Activated T-helper 1 cell treated with anti-CD3 and anti-CD28 coated beads, Interleukin-2, amount 50 U/mL, for 16 hours (primary cell): ENCODE results near the gene BEND5.

Source experiments
- DNase-seq, 2 donors: peaks; one replicate each; pipeline ENCODE4 v3.0.0-alpha.2; 2020; ENCODE audit warnings: low read depth in 1 of 2, low spot score in 1 of 2

Gene BEND5

DNA sequence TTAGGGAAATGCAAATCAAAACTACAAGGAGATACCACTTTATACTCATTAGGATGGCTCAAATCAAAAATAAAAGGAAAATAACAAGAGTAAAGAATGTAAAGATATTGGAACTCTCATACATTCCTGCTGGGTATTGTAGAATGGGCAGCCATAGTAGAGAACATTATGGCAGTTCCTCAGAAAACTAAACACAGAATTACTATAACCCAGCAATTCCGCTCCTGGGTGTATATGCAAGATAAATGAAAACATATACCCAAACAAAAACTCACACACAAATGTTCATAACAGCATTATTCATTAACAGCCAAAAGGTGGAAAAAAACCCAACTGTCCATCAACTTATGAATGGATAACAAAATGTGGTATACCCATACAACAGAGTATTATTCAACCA is 11.4 kb downstream of the BEND5 start:
- no peak for DNase-seq

DNA sequence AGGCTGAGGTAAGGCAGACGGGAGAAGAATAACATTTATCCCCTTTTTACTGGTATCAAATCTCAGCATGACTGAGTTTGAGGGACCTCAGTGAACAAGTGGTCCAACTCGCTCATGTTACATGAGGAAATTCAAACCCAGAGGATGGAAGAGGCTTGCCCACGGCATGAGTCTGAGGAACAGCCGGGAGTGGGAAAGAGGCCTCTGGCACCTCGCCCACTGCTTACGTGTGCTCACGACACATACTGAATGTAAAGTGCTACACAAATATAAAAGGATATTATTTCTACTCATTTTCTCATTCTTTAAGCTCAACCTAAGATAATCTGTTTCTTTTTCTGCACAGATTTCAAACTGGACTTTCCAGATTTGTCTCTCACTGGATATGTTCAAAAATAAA is 14.7 kb downstream of the BEND5 start:
- no peak for DNase-seq

DNA sequence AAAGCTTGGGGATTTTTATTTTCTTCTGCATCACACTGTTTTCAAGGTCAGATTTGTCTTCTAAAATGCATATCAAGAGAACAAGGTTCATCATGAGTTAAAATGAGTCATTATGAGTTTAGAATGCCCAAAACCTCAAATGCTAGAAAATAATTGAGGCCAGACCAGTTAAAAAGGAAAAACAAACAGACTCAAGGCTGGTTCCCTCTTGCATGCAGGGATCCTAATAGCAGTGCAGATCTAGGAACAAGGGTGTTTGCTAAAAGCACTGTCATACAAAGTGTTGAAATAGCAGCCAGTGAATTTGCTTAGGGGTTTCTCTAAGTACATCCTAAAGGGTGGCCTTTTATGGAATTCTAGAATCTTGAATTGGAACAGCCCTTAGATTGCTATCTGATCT is 15.3 kb downstream of the BEND5 start:
- no peak for DNase-seq

DNA sequence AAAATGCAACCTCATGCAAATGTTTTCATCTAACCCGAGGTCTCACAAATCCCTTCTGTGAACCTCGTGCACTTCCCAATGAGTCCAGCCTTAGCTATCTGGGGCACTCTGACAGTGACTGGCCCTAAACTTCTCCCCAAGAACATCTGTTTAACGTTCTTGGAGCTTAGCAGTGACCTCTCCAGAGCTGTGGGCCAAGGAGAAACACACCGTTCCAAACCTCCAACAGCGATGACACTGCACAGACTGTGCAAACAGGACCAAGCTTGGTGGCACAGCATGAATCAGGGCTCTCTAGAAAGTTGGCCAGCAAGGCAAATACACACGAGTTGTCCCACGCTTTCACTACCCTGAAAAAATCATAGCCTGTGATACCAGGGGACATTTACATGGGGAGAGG is 15.8 kb downstream of the BEND5 start:
- no peak for DNase-seq

DNA sequence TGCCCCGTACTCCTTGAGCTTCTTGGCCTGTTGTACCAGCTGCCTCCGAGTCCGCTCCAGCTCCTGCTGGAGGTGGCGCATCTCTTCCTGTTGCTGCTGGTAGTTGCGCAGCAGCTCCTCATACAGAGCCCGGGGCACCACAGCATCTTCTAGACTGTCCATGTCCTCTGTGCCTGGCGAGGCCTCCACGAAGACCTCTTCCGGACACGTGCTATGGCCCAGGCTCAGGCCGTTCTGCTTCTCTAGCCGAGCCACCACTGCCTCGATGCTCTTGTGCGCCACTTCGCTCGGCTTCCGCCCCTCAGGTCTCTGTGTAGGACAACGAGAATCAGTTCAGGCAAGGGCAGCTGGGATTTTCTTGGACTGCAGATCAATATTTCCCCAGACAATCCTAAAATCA is 17.7 kb downstream of the BEND5 start:
- no peak for DNase-seq

DNA sequence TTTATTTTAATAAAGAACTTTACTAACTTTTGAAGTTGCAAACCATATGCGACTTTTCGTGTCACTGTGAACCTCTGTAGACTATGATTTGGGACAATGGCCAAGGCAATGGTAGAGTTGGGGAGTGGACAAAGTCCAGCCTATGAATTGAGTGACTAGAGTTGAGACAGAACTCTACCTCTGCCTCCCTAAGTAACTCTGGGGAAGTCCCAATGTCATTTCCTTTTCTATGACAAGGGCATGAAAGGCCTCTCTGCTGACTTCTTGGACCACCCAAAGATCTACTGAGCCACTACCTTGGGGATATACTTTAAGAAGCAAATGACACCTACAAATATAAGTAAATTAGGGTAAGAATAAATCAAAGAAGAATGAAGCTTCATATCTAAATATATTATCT is 19.3 kb downstream of the BEND5 start:
- DNase-seq = no peak

DNA sequence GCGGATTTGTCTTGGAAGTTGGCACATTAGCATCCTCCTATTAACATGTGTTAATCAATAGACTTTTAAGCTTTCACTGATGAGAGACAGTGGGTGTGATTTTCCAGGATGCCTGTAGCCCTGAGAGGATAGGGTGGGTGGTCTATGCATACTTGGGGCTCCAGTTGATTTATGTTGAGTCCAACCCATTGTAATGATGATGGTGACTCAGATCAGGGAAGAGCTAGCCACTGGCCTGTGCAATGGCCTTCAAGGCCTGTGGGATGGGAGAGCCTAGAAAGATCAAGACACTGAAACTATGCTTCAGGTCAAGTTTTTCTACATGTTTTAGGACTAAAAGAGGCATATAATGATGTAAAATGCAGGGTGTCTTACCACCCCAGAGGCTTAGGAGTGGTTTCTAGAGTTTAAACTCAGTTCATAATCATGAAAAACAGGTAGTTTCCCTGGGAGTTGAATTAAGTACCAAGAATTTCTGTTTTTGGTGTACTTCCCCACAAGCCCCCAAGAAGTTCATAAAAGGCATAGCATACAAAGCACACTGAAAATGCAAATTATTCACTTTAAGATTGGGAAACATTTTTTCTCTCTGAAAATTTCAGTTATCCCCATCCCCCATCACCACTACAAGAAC is 19.9 kb downstream of the BEND5 start:
- no peak for DNase-seq

DNA sequence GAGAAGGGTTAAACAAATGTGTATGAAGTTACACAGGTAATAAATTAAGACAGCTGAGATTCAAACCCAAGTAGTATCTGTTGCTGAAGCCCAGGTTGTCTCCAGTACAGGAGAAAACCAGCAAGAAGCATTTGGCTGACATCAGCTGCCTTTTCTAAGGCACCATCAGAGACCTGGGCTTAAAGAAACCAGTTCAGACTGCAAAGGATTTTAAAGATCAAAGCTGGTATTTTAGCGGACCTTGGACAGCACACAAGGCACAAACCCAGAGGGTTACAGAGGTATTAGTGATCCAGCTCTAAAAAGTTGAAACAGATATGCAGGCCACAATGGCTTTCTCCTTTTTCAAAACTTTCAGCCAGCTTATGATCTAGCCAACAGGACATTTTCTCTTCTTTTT is 23.4 kb downstream of the BEND5 start:
- no peak for DNase-seq

DNA sequence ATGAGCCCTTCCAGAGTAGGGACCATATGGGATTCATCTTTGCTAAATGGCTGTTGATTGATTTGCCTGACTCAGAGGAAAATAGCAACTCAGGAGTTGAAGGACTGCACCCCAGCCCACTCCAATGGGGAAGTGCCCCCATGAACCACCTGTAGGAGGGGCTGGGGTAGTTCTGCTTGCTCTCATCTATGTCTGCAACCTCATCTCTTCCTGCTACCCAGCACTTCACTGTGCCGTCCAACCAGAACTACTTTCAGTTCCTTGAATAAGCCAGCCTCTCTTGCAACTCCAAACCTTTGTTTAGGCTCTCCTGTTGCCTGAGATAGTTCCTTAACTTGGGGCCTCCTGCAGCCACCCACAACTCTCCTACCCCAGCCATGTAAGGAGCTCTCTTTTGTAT is 26.6 kb downstream of the BEND5 start:
- DNase-seq = no peak

DNA sequence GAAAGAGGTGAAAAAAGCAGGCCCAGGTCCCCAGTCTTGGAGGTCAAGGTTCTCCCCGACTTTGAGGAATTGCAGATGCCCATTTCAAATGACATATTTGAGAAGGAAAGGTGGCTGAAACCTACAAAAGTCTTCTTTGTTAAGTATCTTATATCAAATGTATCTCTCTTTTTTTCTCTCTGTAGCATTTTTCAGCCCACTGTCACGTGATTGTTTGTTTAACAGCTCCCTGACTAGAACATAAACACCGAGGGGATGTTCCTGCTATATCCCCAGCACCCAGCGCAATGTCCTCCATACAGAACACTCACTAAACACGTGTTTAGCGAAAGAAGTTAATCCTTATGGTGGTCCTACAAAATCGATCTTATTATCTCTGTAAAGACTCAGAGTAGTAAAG is 27.6 kb downstream of the BEND5 start:
- no peak for DNase-seq

DNA sequence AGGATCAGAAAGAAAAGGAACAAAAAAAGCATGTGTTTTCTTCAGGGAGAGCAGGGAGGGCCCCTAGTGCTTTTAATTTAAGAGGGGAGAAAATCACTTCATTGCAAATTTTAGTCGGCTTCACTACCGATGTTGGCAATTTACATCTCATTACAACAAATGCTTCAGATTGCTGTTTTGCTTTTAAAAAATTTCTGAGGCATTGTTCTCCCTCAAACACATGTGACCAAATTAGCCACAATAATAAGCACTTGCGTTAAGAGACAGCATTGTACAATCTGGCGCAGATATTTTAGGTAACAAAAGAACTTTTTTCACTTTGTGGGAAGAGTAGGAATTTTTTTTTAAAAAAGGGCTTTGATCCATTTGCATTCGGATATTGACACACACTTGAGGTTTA is 29.8 kb downstream of the BEND5 start:
- DNase-seq = no peak

DNA sequence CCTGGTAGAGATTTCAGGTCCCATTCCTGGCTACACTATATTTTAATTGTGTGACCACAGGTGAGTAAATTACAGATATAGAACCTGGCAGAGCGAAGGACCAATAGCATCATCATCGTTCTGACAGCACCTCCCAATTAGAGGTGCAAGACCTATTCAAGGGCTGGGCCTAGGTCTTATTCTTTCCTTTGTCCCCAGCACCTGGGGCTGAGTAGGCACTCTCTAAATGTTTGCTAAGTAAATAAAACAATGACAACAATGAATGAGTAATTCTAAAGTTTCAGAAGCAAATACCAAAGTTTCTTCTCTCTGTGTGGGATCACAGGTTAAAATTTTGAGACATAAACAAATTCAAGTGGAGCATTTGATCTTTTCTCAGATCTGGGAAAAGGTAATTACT is 32.7 kb downstream of the BEND5 start:
- DNase-seq = no peak

DNA sequence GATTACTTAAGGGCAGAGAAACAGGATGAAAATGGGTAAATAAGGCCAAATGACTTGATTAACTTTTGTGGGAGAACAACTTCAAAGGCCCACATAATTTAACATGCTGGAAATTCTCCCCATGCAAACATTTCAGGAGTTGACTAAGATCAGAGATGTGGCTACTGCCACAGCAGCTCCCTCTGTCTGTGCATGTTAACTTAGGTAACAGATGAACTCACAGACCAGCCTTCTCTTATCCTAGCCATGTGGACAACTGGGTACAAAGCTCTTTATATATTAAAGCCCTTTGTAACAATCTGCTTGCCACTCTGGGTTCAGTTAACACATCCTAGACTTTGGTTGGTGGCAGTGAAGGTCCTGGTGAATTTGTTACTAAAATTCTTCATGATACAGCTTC is 33.2 kb downstream of the BEND5 start:
- no peak for DNase-seq

DNA sequence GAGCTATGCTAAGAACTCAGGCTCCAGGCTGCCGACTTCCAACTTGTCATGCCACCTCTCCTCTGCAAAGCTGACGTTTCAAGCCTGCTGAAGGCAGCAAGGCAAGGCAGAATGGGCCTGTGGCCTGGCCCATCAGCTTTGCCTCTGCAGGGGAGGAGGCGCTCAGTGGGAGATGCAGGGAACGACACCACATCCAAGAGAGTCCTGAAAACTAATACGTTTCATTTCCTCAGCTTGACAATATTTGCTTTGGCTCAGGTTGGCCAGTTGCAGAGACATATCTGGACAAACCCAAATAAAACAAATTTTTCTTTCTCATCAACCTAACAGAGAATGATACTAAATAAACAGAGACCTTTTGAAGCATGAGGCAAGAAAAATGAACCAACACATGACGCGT is 35.3 kb downstream of the BEND5 start:
- no peak for DNase-seq

DNA sequence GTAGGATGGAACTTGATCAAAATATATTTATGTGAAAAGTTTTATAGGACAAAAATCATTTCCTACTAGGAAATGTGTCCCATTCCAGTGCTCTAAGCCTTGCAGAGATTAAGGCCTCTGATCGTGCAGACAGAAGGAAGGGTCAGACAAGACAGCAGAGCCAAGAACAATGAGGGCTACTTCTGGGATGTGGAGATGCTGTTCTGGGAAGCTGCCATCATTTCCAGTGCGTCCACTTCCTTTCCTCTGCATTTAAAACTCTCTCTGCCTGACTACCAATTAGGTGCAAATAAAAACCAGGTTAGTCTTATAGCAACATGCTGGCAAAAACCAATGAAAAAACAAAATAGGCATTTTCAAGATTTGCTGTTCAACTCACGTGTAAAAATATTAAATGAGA is 36.1 kb downstream of the BEND5 start:
- no peak for DNase-seq

DNA sequence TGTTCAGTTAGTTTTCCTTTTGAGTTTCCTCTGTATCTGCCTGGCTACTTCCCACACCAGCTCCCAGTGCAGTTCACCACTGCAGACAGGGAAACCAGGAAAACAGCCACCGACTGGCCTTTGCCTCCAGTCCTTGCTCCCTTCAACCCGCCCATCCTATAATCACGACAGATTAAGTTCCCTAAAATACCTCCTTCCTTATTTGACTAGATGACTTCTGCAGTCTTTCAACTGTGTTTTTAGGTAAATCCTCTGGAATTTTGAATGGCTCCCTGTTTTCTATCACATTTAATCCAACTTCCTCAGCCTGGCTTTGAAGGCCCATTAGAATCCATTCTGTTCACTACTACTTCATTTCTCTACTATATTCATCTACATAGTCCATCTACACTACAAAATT is 37.6 kb downstream of the BEND5 start:
- DNase-seq = no peak

DNA sequence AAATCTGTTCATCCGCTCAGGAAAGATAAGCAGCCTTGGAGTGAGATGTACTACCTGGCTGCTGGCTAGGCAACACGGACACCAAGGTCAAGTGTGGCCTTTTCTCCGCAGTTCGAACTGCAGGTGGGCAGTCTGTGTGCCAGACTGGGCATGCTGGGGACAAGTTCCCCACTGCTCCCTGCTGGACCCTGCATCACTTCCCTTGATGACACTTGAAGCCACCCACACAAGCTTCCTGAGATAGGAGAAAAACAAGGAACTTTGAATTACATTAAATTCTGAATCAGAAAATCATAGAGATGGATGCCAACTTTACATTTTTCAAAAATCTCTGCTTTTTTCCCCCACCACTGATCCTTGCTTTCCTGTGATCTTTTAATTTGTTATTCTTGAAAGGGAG is 38.3 kb downstream of the BEND5 start:
- no peak for DNase-seq

DNA sequence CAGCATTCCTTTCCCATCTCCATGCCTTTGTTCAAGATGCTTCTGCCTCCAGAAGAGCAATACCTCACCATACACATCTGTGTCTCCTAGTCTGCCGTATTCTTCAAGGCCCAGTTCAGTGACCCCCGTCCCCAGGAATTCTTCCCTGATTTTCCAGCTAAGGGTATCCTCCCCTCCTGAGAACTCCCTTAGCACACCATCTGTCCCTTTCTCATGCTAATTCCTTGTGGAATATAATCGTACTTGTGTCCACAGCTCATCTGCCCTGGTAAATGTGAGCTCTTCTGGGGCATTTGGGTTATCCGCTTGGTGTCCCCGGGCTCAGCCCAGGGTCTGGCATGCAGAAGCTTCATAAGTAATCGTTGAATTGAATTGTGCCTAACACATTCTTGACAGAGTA is 40.9 kb downstream of the BEND5 start:
- no peak for DNase-seq

DNA sequence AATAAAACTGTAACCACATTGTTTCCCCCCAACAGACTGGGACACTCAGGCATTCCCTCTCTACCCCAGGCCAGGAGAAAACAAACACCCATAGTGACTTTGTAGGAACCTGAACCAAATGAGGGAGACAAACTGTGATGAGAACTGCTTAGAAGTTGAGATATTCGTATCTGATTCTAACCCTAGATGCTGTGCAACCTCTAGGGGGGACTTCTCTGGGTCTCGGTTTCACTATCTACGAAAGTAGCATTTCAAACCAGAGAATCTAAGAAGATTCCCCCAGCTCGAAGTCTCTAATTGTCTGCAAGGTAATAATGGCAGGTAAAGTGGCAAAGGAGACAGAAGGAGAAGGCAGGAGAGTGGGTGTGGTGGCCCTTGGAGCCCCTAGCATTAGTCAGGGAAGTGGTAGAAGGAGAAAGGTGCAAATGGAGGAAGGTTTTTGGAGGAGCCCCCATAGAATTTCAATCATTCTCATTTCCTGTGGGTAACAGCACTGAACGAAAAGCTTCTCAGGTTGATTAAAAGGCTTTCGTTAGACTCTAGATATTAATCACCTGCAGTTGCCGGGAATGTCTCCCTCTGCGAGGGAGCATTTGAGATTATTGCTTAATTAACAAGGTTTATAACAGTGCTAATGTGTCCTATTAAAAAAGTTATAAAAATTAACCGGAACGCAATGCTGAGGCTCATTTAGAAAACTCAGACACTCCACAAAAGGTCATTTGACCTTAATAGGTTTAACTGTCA is 46.4 kb downstream of the BEND5 start:
- no peak for DNase-seq

DNA sequence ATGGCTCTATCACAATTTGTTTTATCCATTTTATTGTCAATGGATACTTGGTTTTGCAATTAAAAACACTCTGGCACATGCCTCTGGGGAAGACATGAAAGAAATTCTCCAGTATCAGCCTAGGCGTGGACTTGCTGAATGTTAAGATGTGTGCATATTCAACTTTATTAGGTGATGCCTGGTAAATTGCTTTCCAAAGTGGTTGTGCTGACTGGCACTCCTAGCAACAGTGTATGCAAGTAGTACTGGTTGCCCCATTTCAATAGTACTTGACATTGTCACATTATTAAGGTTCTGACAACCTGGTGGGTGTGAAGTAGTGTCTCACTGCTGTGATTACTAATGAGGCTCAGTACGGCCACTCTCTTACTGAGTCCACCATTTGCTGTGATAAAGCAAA is 48.1 kb downstream of the BEND5 start:
- DNase-seq = no peak

DNA sequence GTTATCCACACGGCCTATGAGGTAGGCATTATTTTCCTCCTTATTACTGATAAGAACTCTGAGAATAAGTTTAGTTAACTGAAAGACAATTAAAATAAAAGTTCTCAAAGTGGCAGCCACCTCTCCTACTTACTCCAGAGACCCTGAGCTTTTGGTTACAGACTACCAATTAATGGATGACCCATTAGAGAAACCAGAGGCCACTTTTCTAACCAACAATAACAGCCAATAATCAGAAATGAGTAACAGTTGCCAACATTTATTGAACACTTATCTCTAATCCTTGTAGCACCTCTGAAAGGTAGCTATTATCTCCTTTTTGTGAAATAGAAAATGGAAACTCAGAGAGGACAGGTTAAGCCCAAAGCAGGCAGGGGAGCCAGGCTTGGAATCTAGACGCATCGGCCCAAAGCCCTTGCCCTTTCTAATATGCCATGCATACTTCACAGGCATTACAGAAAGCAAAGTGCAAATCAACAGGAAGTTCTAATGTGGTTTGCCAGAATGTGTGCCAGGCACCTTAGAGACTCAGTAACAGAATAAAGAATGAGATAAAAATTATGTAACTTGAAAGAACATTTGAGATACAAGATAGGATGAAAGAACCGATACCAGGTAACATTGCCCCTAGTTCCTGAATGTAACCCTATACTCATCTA is 50.0 kb downstream of the BEND5 start:
- no peak for DNase-seq

DNA sequence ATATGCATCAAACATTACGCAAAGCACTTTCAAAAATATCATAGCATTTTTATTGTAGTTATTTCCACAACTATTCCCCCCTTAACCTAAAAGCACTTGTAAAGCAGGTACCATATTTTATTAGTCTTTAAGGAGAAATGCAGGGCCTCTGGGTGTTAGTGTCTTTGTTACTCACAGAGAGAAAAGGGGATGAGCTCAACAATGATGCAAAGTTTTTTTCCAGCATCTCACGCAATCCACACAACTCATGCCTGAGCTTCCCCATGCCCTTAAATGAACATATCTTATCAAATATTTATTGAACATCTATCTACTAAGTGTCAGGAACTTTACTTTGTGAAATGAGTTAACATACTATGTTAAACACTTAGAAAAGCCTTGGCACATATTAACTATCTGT is 50.6 kb downstream of the BEND5 start:
- no peak for DNase-seq
